BLaER1 (cell line): ENCODE data around the gene ERF.

Source experiments
- H3K27ac ChIP-seq: shearing (Covaris generic); formaldehyde crosslinking; 2 replicates; pipeline ENCODE4 v1.8.1; 2022
- H3K27me3 ChIP-seq: shearing (Covaris generic); formaldehyde crosslinking; 2 replicates; pipeline ENCODE4 v1.8.1; 2022
- H3K36me3 ChIP-seq: shearing (Covaris generic); formaldehyde crosslinking; 2 replicates; pipeline ENCODE4 v1.8.1; 2022
- H3K4me1 ChIP-seq: shearing (Covaris generic); formaldehyde crosslinking; 2 replicates; pipeline ENCODE4 v1.8.1; 2022
- H3K4me2 ChIP-seq: shearing (Covaris generic); formaldehyde crosslinking; 2 replicates; pipeline ENCODE4 v1.8.1; 2022
- H3K4me3 ChIP-seq: shearing (Covaris generic); formaldehyde crosslinking; 2 replicates; pipeline ENCODE4 v1.8.1; 2022
- H3K9ac ChIP-seq: shearing (Covaris generic); formaldehyde crosslinking; 2 replicates; pipeline ENCODE4 v1.8.1; 2022
- H3K9me3 ChIP-seq: shearing (Covaris generic); formaldehyde crosslinking; 2 replicates; pipeline ENCODE4 v1.8.1; 2022
- H4K20me1 ChIP-seq: shearing (Covaris generic); formaldehyde crosslinking; 2 replicates; pipeline ENCODE4 v1.8.1; 2022
- Cebpa-rat ChIP-seq: shearing (Covaris generic); IDR thresholded peaks from 2 replicates; pipeline ENCODE4 v1.8.1; 2022

The ERF gene

GRCh38 chr19:42230571-42230970, 24.4 kb downstream of the ERF start:
- no peaks in the 10 kb centered on the region for H3K9me3 ChIP-seq
- H3K4me3 ChIP-seq, result no peak overlapping the region
- no peak overlapping the region for H3K27ac ChIP-seq
- H3K36me3 ChIP-seq, result peaks cover 98% of the 10 kb centered on the region
- H3K9ac ChIP-seq, result no peak overlapping the region
- H3K4me1 ChIP-seq, result peaks cover 10% of the 10 kb centered on the region; the same call in 1 of the 2 replicates
- H4K20me1 ChIP-seq, result peaks cover 97% of the 10 kb centered on the region
- H3K27me3 ChIP-seq, result no peaks in the 10 kb centered on the region
- H3K4me2 ChIP-seq, result no peak overlapping the region
- no peak for TF ChIP-seq Cebpa-rat

- Histone ChIP-seq H3K36me3 (peaks cover 98% of the 10 kb centered on the region), H4K20me1 (peaks cover 97% of the 10 kb centered on the region), H3K4me3 (no peak overlapping the region), H3K4me2 (no peak overlapping the region), H3K9ac (no peak overlapping the region), H3K27ac (no peak overlapping the region), H3K27me3 (no peaks in the 10 kb centered on the region), H3K9me3 (no peaks in the 10 kb centered on the region), H3K4me1 (peaks cover 10% of the 10 kb centered on the region; the same call in 1 of the 2 replicates)
- no peak for TF ChIP-seq Cebpa-rat
Measured at GRCh38 chr19:42229855-42230351, 25.0 kb downstream of the ERF start.

- Histone ChIP-seq H3K36me3 (peaks cover 98% of the 10 kb centered on the region), H3K4me2 (no peak overlapping the region), H3K9me3 (no peaks in the 10 kb centered on the region), H3K27ac (no peak overlapping the region), H4K20me1 (peaks cover 97% of the 10 kb centered on the region), H3K9ac (no peak overlapping the region), H3K4me3 (no peak overlapping the region), H3K27me3 (no peaks in the 10 kb centered on the region), H3K4me1 (peaks cover 10% of the 10 kb centered on the region; the same call in 1 of the 2 replicates)
- TF ChIP-seq Cebpa-rat, result no peak
Measured at GRCh38 chr19:42229301-42229854, 25.6 kb downstream of the ERF start.

- H3K9me3 ChIP-seq, result no peaks in the 10 kb centered on the region
- H3K27me3 ChIP-seq, result no peaks in the 10 kb centered on the region
- no peak for TF ChIP-seq Cebpa-rat
- peaks cover 94% of the 10 kb centered on the region for H4K20me1 ChIP-seq
- H3K4me1 ChIP-seq, result peaks cover 10% of the 10 kb centered on the region; the same call in 1 of the 2 replicates
- no peak overlapping the region for H3K27ac ChIP-seq
- no peak overlapping the region for H3K4me3 ChIP-seq
- H3K9ac ChIP-seq, result no peak overlapping the region
- H3K4me2 ChIP-seq, result no peak overlapping the region
- peaks cover 97% of the 10 kb centered on the region for H3K36me3 ChIP-seq
Measured at GRCh38 chr19:42228641-42229040, 26.3 kb downstream of the ERF start.

GRCh38 chr19:42226886-42227285, 28.0 kb downstream of the ERF start:
- Histone ChIP-seq H3K27me3 (no peaks in the 10 kb centered on the region), H3K36me3 (peaks cover 96% of the 10 kb centered on the region), H3K4me2 (no peak overlapping the region), H3K9ac (no peak overlapping the region), H3K4me1 (peaks cover 4% of the 10 kb centered on the region; the same call in 1 of the 2 replicates), H3K9me3 (no peaks in the 10 kb centered on the region), H3K27ac (no peak overlapping the region), H3K4me3 (no peak overlapping the region), H4K20me1 (peaks cover 96% of the 10 kb centered on the region)
- TF ChIP-seq Cebpa-rat, result no peak

GRCh38 chr19:42225718-42226292, 29.1 kb downstream of the ERF start:
- no peak for TF ChIP-seq Cebpa-rat
- Histone ChIP-seq H3K4me2 (no peak overlapping the region), H3K27me3 (no peaks in the 10 kb centered on the region), H3K4me1 (peaks cover 11% of the 10 kb centered on the region), H3K36me3 (peaks cover 86% of the 10 kb centered on the region), H3K9me3 (no peaks in the 10 kb centered on the region), H3K4me3 (no peak overlapping the region), H3K27ac (no peak overlapping the region), H3K9ac (no peak overlapping the region), H4K20me1 (peaks cover 96% of the 10 kb centered on the region)

GRCh38 chr19:42224940-42225717, 29.8 kb downstream of the ERF start:
- Histone ChIP-seq H3K27ac (no peak overlapping the region), H3K9ac (no peak overlapping the region), H3K4me2 (no peak overlapping the region), H4K20me1 (peaks cover 94% of the 10 kb centered on the region), H3K4me1 (peaks cover 13% of the 10 kb centered on the region), H3K27me3 (no peaks in the 10 kb centered on the region), H3K4me3 (no peak overlapping the region), H3K36me3 (peaks cover 80% of the 10 kb centered on the region), H3K9me3 (no peaks in the 10 kb centered on the region)
- no peak for TF ChIP-seq Cebpa-rat

- no peaks in the 10 kb centered on the region for H3K27me3 ChIP-seq
Measured at GRCh38 chr19:42220751-42221097, 34.2 kb downstream of the ERF start.

GRCh38 chr19:42219812-42220750, 34.8 kb downstream of the ERF start, which contains the start of gene ZNF526:
ZNF526 (plus strand) TSS chr19:42220312; CDS start chr19:42224404, 4,092 bp downstream.
- Histone ChIP-seq H3K27ac (peak within 1 kb of the TSS; percentile 78), H3K27me3 (no peaks in the 10 kb centered on the region), H3K9me3 (no peaks in the 10 kb centered on the region), H4K20me1 (peaks cover 66% of the 10 kb centered on the region), H3K9ac (peak within 1 kb of the TSS; percentile 89), H3K4me1 (peaks cover 50% of the 10 kb centered on the region), H3K4me2 (peak within 1 kb of the TSS; percentile 95), H3K36me3 (peaks cover 35% of the 10 kb centered on the region), H3K4me3 (peak within 1 kb of the TSS; percentile 77)
- no peak for TF ChIP-seq Cebpa-rat

More at GRCh38 chr19:42220751-42221097, 34.2 kb downstream of the ERF start:
- Histone ChIP-seq H3K4me3 (peak overlapping the region; percentile 77), H3K9ac (peak overlapping the region; percentile 89), H3K27ac (peak overlapping the region; percentile 78), H4K20me1 (peaks cover 66% of the 10 kb centered on the region), H3K36me3 (peaks cover 36% of the 10 kb centered on the region), H3K4me2 (peak overlapping the region; percentile 95), H3K9me3 (no peaks in the 10 kb centered on the region), H3K4me1 (peaks cover 43% of the 10 kb centered on the region)
- no peak for TF ChIP-seq Cebpa-rat
